D721Med (cell line): ENCODE data around the gene ATIC.

Experiments used
- DNase-seq: peaks from one replicate; pipeline ENCODE4 v3.0.0; 2011; ENCODE audit warnings: low spot score; ENCODE audit not compliant: insufficient read length
- FAIRE-seq: peaks from 2 replicates; lab custom pipeline; 2011; peaks lifted over from hg19 to GRCh38; lab: Jason Lieb, UNC
- TF ChIP-seq, protein P1 (sequence below): IDR thresholded peaks from 2 replicates; pipeline ENCODE4 v1.5.1; 2012; ENCODE audit warnings: mild to moderate bottlenecking, control low read depth; ENCODE audit not compliant: insufficient read depth; ENCODE audit errors: missing control alignments

The ATIC gene

DNA sequence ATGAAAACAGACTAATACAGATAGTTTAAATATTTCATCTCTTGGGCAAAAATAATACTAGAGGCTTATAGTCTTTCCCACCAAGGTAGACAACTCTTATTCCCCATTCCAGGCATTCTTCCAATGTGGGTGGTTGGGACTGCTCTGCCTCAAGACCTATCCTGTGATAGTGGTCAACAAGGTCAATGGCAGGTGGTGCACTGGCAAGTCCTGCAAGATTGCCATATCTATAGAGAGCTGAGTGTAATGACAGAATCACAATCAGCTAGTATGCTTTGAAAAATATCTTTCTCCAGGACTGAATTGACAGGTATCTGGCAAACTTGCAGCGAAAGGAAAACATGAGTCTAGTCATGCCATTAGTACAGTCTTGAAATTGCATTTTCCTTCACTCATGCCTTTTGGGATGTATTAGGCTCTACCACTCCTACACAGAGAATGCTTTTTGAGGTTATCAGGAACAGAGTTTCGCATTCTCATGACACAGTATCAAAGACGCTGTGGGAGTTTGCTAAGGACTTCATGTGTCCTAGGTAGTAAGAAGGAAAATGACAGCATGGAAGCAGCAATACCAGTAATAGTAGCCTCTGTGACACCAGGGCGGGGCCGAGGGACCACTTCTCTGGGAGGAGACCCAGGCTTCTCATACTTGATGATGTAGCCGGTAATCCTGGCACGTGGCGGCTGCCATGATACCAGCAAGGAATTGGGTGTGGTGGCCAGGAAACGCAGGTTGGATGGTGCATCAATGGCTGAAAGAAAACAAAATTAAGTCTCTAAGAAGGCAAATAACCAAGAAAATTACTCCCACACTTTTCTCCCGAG, 63.0 kb downstream of the ATIC start:
- TF ChIP-seq, protein P1, sequence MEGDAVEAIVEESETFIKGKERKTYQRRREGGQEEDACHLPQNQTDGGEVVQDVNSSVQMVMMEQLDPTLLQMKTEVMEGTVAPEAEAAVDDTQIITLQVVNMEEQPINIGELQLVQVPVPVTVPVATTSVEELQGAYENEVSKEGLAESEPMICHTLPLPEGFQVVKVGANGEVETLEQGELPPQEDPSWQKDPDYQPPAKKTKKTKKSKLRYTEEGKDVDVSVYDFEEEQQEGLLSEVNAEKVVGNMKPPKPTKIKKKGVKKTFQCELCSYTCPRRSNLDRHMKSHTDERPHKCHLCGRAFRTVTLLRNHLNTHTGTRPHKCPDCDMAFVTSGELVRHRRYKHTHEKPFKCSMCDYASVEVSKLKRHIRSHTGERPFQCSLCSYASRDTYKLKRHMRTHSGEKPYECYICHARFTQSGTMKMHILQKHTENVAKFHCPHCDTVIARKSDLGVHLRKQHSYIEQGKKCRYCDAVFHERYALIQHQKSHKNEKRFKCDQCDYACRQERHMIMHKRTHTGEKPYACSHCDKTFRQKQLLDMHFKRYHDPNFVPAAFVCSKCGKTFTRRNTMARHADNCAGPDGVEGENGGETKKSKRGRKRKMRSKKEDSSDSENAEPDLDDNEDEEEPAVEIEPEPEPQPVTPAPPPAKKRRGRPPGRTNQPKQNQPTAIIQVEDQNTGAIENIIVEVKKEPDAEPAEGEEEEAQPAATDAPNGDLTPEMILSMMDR: no peak
- FAIRE-seq (no peak), DNase-seq (no peak)

DNA sequence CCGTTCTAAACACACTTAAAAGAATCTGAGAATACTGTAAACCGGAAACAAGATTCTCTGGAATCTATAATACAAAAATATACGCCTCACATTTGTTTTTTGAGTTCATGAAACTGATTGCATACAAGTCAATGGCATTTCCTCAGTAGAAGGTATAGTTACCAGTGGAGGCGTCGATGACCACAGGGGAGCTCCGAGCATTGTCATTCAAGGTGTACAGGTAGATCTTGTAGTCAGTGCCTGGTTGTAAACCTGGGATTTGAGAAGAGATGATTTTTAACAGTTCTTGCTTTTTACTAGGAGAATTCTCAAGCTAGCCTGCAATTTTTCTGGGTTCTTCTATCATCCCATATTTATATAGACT, 63.6 kb downstream of the ATIC start:
- DNase-seq: no peak
- FAIRE-seq: no peak
- TF ChIP-seq, protein P1: no peak

DNA sequence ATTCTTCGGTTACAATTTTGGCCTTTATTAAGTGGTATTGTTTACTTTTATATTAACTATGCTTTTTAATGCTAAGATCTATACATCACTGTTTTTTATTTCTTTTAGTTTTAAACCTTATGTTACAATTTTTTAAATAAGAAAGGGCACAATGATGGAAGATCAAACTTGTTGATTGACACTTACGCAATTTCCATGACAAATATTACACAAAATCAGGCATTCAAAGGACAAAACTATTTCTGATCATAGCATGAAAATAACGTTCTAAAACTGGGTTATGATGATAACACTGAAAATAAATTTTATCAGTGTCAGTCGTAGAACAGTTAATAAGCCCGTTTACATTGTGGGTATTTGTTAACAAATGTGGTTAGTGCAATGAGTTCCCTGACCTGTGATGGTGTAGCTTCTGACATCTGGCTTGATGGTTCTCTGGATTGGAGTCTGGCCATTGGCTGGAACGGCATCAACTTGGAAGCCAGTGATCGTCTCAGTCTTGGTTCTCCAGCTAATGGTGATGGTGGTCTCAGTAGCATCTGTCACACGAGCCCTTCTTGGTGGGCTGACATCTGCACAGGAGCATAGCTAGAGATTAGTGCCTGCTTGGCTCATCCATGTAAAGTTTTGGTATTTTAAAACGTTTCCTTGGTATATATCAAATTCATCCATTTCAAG, 64.4 kb downstream of the ATIC start:
- FAIRE-seq: no peak
- TF ChIP-seq, protein P1: no peak
- no peak for DNase-seq

DNA sequence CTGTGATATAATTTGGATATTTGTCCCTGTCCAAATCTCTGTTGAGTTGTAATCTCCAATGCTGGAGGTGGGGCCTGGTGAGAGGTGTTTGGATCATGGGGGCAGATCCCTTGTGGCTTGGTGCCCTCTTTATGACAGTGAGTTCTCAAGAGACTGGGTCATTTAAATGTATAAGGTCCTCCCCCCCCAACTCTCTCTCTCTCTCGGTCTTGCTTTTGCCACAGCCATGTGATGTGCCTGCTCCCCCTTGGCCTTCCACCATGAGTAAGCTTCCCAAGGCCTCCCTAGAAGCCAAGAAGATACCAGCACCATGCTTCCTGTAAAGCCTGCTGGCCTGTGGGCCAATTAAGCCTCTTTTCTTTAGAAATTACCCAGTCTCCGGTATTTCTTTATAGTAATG, 65.4 kb downstream of the ATIC start:
- no peak for DNase-seq
- TF ChIP-seq, protein P1: no peak
- FAIRE-seq: no peak

DNA sequence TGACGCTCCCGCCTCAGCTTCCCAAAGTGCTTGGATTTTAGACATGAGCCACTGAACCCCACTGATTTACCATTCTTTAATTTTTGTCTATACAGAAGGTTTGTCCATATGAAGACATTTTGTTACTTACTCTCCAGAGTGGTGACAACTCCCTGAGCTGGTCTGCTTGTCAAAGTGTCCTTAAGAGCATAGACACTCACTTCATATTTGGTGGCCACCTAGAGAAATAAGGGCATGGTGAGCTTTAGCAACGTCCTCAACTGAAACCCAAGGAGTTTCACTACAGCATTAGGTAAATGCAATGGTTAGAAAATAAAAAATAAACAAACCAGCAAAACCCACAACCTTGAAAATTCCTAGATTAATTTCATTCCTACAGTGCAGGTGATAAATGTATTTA, 66.2 kb downstream of the ATIC start:
- FAIRE-seq (no peak), DNase-seq (no peak)
- TF ChIP-seq, protein P1: no peak

DNA sequence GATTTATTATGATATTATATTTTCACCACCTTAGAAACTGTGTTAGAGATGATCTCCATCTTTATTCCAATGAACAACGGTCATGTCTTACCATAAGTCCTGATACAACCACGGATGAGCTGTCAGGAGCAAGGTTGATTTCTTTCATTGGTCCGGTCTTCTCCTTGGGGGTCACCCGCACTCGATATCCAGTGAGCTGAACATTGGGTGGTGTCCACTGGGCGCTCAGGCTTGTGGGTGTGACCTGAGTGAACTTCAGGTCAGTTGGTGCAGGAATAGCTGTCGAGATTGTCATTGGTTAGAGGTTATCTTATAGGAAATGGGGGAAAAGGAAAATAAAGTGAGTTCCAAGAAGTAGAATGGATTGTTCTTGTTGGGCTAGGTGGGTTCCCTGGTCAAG, 67.2 kb downstream of the ATIC start:
- FAIRE-seq (no peak), DNase-seq (no peak)
- TF ChIP-seq, protein P1: no peak

DNA sequence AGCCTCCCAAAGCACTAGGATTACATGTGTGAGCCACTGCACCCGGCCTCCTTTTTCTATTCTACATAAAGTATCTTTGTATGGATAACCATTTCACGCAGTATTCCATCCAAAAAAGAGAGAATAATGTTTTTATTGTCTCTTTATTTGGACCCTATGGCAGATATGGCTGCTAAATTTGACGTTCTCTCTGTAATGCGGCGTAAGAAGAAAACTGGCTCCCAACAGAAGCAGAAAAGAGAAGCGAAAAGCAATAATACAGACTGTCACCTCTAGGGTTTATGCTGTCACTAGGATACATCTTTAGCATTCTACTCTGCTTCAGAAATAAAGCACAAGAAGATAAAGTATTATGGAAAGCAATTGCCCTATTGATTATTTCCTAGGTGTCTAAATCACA, 68.1 kb downstream of the ATIC start:
- FAIRE-seq: no peak
- TF ChIP-seq, protein P1: no peak
- DNase-seq: no peak
